ENCODE measurements around the gene RPSA. TPM values are rescaled to one million over a fixed set of nuclear protein-coding genes. Genes with fewer than 3 reads are reported as not detected.

RPSA gene
- total and polyA plus RNA-seq, 2 of the 4 experiments (the other 2 are of a cell fraction) = 1,415 to 2,710 TPM

GRCh38 chr3:39432342-39432741, 25.8 kb downstream of the RPSA start:
- ChIA-PET CTCF (interaction anchor here (1.2 kb wide), 1 partner anchor 15 kb away, joined by 3 read pairs; no protein-coding TSS in a partner anchor), POLR2A (ENCODE audit: unreplicated experiment) (no interaction called here)
- Histone ChIP-seq H4K5ac (ENCODE audit: low read depth, low read length) (no peak overlapping the region), H2BK20ac (ENCODE audit: low read depth, low read length) (no peak overlapping the region), H3K9ac (ENCODE audit: low read depth, low read length) (no peak overlapping the region), H3K27me3 (ENCODE audit: control insufficient read depth, insufficient read depth, low read length) (no peaks in the 10 kb centered on the region), H3K56ac (ENCODE audit: extremely low read depth, insufficient read depth, low read length) (no peak overlapping the region), H3K14ac (replicated peaks; ENCODE audit: low read depth, low read length) (no peak overlapping the region), H4K20me1 (ENCODE audit: insufficient read depth, low read length) (no peaks in the 10 kb centered on the region), H2BK120ac (ENCODE audit: low read depth, low read length) (no peak overlapping the region), H4K91ac (ENCODE audit: insufficient read depth, low read depth, low read length) (no peak overlapping the region), H3K4me2 (ENCODE audit: low read depth, low read length) (no peak overlapping the region), H3K27ac (ENCODE audit: insufficient read depth, low read length) (no peak overlapping the region), H3K36me3 (ENCODE audit: control insufficient read depth, insufficient read depth, low read length) (no peaks in the 10 kb centered on the region), H2AK5ac (ENCODE audit: low read depth, low read length) (no peak overlapping the region), H3K9me1 (ENCODE audit: insufficient read depth, low read length) (peaks cover 4% of the 10 kb centered on the region; the same call in 1 of the 2 replicates), H2BK5ac (ENCODE audit: low read depth, low read length, poor library complexity, severe bottlenecking) (no peak overlapping the region), H3K23ac (ENCODE audit: low read depth, low read length) (no peak overlapping the region), H2AK9ac (replicated peaks; ENCODE audit: low read depth, low read length, poor library complexity) (no peak overlapping the region), H3K18ac (ENCODE audit: low read depth, low read length) (no peak overlapping the region), H3K4me3 (ENCODE audit: insufficient read depth, low read depth, low read length) (no peak overlapping the region), H3K79me1 (ENCODE audit: low read depth in 1 of 2, low read length in 2 of 2) (no peaks in the 10 kb centered on the region), H3K4ac (ENCODE audit: low read depth, low read length) (no peak overlapping the region), H2AFZ (replicated peaks; ENCODE audit: low read length, poor library complexity) (no peak overlapping the region), H3K9me3 (ENCODE audit: control insufficient read depth, insufficient read depth, low read length) (no peaks in the 10 kb centered on the region), H2BK15ac (ENCODE audit: low read depth, low read length) (no peak overlapping the region), H3K4me1 (ENCODE audit: control insufficient read depth, insufficient read depth, low read length) (peaks cover 5% of the 10 kb centered on the region), H4K8ac (ENCODE audit: low read depth in 2 of 2, low read length in 2 of 2) (no peak overlapping the region)
- BruUV-seq (replicated peaks) = no TSS peak
- no peak for ATAC-seq (ENCODE audit: low read depth)
- dilution Hi-C loops (cut with HindIII; ENCODE audit: low sequenced_read_pairs, unreplicated experiment) = no loop called here
- no peak for DNase-seq
- in situ Hi-C loops (cut with MboI; ENCODE audit: low sequenced_read_pairs) = no loop called here
- intact Hi-C loops (cut with micrococcal nuclease) = no loop called here
- no peak for TF ChIP-seq POLR2A (IDR thresholded peaks at IDR 0.05; ENCODE audit: low read depth, low read length)
- 0 out of 2 replicates have a peak, but pooled peaks have one; percentile 12 for TF ChIP-seq BHLHE40 (IDR thresholded peaks at IDR 0.05; ENCODE audit: low read depth, low read length)
- TF ChIP-seq MAFK (IDR thresholded peaks at IDR 0.05; ENCODE audit: low read depth, low read length) = no peak
- TF ChIP-seq RCOR1 (IDR thresholded peaks at IDR 0.05; ENCODE audit: insufficient replicate concordance, low read length) = no peak
- no peak for TF ChIP-seq CEBPB (IDR thresholded peaks at IDR 0.05; ENCODE audit: low read depth, low read length)
- WGBS, 2 experiments (ENCODE audit: extremely low coverage in 2 of 2, insufficient read length in 1 of 2) = 92% methylated on average over 2 of the region's 5 CpGs; no CpG with 5 or more reads in 1 of the 2 experiments
